Neural progenitor cell (in vitro differentiated cells): ENCODE results near the gene FAM219B. TPM values are rescaled to one million over a fixed set of nuclear protein-coding genes. Genes with fewer than 3 reads are reported as not detected.

ENCODE experiments used
- DNase-seq: peaks from one replicate; pipeline ENCODE4 v3.0.0-alpha.2; 2016; ENCODE audit warnings: low spot score
- H2AFZ ChIP-seq: fragments of 200-600 bp; sonication (generic); replicated peaks from 2 replicates; pipeline ENCODE4 v1.6.1; 2016; ENCODE audit warnings: antibody characterized with exemption
- H3F3A ChIP-seq: fragments of 200-600 bp; sonication (generic); 2 replicates; pipeline ENCODE4 v1.6.1; 2016; ENCODE audit warnings: antibody characterized with exemption, low read depth
- H3K27ac ChIP-seq: fragments of 200-600 bp; sonication (generic); 2 replicates; pipeline ENCODE4 v1.5.1; 2016; ENCODE audit warnings: mild to moderate bottlenecking
- H3K27me3 ChIP-seq: fragments of 200-600 bp; sonication (generic); 2 replicates; pipeline ENCODE4 v1.6.1; 2016; ENCODE audit warnings: mild to moderate bottlenecking, moderate library complexity
- H3K36me3 ChIP-seq: fragments of 200-600 bp; sonication (generic); 2 replicates; pipeline ENCODE4 v1.5.1; 2016
- H3K4me1 ChIP-seq: fragments of 200-600 bp; sonication (generic); 2 replicates; pipeline ENCODE4 v1.6.1; 2016; ENCODE audit warnings: mixed run types
- H3K4me2 ChIP-seq: fragments of 200-600 bp; sonication (generic); 2 replicates; pipeline ENCODE4 v1.6.1; 2016
- H3K4me3 ChIP-seq: fragments of 200-600 bp; sonication (generic); 2 replicates; pipeline ENCODE4 v1.5.1; 2016
- H3K79me2 ChIP-seq: fragments of 200-600 bp; sonication (generic); 2 replicates; pipeline ENCODE4 v1.6.1; 2016; ENCODE audit warnings: low read depth
- H3K9ac ChIP-seq: fragments of 200-600 bp; sonication (generic); 2 replicates; pipeline ENCODE4 v1.6.1; 2016
- H3K9me3 ChIP-seq: fragments of 200-600 bp; sonication (generic); 2 replicates; pipeline ENCODE4 v1.5.1; 2016; ENCODE audit warnings: low read depth
- H4K20me1 ChIP-seq: fragments of 200-600 bp; sonication (generic); 2 replicates; pipeline ENCODE4 v1.6.1; 2016; ENCODE audit warnings: low read depth
- H3K27ac Mint-ChIP-seq: 3 replicates; pipeline ENCODE4 v1.8.0; 2021; ENCODE audit warnings: mixed read lengths
- H3K27me3 Mint-ChIP-seq: 2 replicates; pipeline ENCODE4 v1.8.0; 2022; ENCODE audit warnings: low read depth, mild to moderate bottlenecking, inconsistent platforms, moderate library complexity, mixed read lengths; ENCODE audit not compliant: insufficient read depth
- H3K36me3 Mint-ChIP-seq: 3 replicates; pipeline ENCODE4 v1.8.0; 2021; ENCODE audit warnings: mixed read lengths
- H3K4me1 Mint-ChIP-seq: 3 replicates; pipeline ENCODE4 v1.8.0; 2021; ENCODE audit warnings: mixed read lengths
- H3K4me3 Mint-ChIP-seq: 3 replicates; pipeline ENCODE4 v1.8.0; 2021; ENCODE audit warnings: mild to moderate bottlenecking, moderate library complexity, mixed read lengths
- H3K9me3 Mint-ChIP-seq: 3 replicates; pipeline ENCODE4 v1.8.0; 2020; ENCODE audit warnings: mixed read lengths
- EZH2 ChIP-seq: fragments of 200-600 bp; sonication (generic); IDR thresholded peaks from 2 replicates; pipeline ENCODE4 v1.6.1; 2017; ENCODE audit warnings: antibody characterized with exemption, mild to moderate bottlenecking, moderate library complexity
- EZH2phosphoT487 ChIP-seq: fragments of 200-600 bp; sonication (generic); IDR thresholded peaks from 2 replicates; pipeline ENCODE4 v1.6.1; 2017; ENCODE audit warnings: antibody characterized with exemption
- total RNA-seq: library from RNA; depleted of rRNA; stranded (reverse); fragments of >200 nt; gene quantifications from 2 replicates; pipeline ENCODE4 v1.2.3, GENCODE V29; 2015; ENCODE audit warnings: low replicate concordance
- TF ChIP-seq, protein P1 (sequence below): fragments of 200-600 bp; sonication (generic); IDR thresholded peaks from 2 replicates; pipeline ENCODE4 v1.5.1; 2017; ENCODE audit warnings: antibody characterized with exemption, mild to moderate bottlenecking

FAM219B gene
- total RNA-seq, 1 donor from 2014 or later = 120 TPM

DNA sequence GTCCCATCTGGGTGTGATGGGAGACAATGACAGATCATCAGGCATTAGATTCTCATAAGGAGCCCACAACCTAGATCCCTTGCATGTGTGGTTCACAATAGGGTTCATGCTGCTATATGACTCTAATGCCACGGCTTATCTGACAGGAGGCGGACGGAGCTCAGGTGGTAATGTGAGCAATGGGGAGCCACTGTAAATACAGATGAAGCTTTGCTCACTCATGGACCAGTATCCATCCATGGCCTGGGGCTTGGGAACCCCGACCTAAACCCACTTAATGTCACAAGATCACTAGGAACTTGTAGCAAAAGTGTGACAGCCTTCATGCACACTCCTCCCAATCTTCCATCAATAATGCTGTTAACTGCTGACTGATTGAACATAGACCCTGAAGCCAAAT, 2.0 kb upstream of the FAM219B start:
- Histone ChIP-seq H2AFZ (no peak overlapping the region), H3F3A (peaks cover 30% of the 10 kb centered on the region), H4K20me1 (no peaks in the 10 kb centered on the region), H3K27ac (no peak overlapping the region), H3K79me2 (peaks cover 20% of the 10 kb centered on the region), H3K27me3 (no peaks in the 10 kb centered on the region), H3K36me3 (no peaks in the 10 kb centered on the region), H3K4me2 (no peak overlapping the region), H3K4me1 (peaks cover 9% of the 10 kb centered on the region), H3K4me3 (no peak overlapping the region), H3K9me3 (no peaks in the 10 kb centered on the region), H3K9ac (no peak overlapping the region)
- Mint-ChIP-seq H3K4me3 (no peak overlapping the region), H3K27ac (no peak overlapping the region), H3K36me3 (peaks cover 34% of the 10 kb centered on the region), H3K27me3 (no peaks in the 10 kb centered on the region), H3K9me3 (no peaks in the 10 kb centered on the region), H3K4me1 (peaks cover 23% of the 10 kb centered on the region)
- TF ChIP-seq EZH2phosphoT487 (no peak), EZH2 (no peak)
- TF ChIP-seq, protein P1, sequence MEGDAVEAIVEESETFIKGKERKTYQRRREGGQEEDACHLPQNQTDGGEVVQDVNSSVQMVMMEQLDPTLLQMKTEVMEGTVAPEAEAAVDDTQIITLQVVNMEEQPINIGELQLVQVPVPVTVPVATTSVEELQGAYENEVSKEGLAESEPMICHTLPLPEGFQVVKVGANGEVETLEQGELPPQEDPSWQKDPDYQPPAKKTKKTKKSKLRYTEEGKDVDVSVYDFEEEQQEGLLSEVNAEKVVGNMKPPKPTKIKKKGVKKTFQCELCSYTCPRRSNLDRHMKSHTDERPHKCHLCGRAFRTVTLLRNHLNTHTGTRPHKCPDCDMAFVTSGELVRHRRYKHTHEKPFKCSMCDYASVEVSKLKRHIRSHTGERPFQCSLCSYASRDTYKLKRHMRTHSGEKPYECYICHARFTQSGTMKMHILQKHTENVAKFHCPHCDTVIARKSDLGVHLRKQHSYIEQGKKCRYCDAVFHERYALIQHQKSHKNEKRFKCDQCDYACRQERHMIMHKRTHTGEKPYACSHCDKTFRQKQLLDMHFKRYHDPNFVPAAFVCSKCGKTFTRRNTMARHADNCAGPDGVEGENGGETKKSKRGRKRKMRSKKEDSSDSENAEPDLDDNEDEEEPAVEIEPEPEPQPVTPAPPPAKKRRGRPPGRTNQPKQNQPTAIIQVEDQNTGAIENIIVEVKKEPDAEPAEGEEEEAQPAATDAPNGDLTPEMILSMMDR = no peak
- no peak for DNase-seq

DNA sequence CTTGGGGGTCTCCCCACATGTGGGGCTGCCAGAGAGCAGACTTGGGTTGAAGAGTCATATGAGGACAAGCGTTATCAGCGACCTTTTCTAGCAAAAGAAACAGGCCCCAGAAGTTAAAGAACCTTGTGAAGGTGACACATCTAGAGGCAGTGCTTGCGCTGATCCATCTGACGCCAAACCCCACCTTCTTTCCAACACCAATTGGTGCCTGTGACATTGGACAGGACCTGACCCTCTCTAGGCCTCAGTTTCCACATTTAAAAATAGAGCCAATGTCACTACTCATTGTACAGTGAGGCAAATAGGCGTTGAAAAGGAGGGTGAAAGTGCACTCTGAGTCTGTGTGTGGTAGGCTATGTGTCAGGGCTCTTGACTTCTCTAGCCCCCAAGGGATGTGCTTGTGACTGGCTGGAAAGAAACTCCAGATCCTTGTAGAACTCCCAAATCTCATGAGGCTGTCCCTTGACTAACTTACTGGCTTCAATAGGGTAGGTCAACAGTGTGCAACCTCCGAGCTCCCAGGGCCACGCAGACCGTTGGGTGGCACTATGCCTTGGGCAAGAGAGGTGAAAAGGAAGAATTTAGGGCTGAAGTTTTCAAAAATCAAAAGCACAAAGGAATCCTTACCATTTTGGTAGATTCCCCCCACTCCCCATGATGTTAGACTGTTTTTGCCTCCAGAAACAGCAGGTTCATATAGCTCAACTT, 666 bp upstream of the FAM219B start:
- Histone ChIP-seq H4K20me1 (no peaks in the 10 kb centered on the region), H3K9ac (peak overlapping the region; percentile 9), H3K36me3 (no peaks in the 10 kb centered on the region), H3K4me2 (peak overlapping the region; percentile 90), H3K27me3 (no peaks in the 10 kb centered on the region), H3K9me3 (no peaks in the 10 kb centered on the region), H3K27ac (no peak overlapping the region), H3K4me3 (peak overlapping the region; percentile 98), H2AFZ (peak overlapping the region; percentile 97), H3K4me1 (peaks cover 9% of the 10 kb centered on the region), H3K79me2 (peaks cover 20% of the 10 kb centered on the region), H3F3A (peaks cover 37% of the 10 kb centered on the region)
- Mint-ChIP-seq H3K9me3 (no peaks in the 10 kb centered on the region), H3K4me3 (peak overlapping the region; percentile 95), H3K27me3 (no peaks in the 10 kb centered on the region), H3K36me3 (peaks cover 35% of the 10 kb centered on the region), H3K27ac (peak overlapping the region; percentile 93), H3K4me1 (peaks cover 23% of the 10 kb centered on the region)
- no peak for DNase-seq
- no peak for TF ChIP-seq EZH2phosphoT487
- TF ChIP-seq, protein P1 = no peak
- no peak for TF ChIP-seq EZH2

DNA sequence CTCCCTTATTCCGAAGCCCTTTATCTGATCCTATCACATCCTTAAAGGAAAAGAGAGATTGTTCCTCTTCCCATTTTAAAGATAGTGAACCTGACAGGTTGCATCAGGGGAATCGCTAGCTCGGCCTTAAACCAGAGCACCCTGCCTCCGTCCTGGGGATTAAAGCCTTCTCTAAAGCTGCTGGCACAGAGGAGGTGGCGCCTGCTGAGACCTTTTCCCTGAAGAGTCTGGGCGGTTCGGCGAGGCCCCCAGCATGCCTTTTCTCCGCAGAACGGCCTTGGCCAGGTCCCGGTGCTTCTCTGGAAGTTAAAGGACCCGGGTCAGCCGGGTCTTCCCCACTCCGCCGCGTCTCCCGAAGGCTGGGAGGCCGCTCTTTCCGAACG, 593 bp downstream of the FAM219B start:
- H2AFZ ChIP-seq = peak overlapping the region; percentile 97
- H3K27ac ChIP-seq = peak overlapping the region; percentile 81
- TF ChIP-seq EZH2phosphoT487 (no peak), EZH2 (no peak)
- TF ChIP-seq, protein P1 = no peak
- Mint-ChIP-seq H3K4me3 (peak overlapping the region; percentile 95), H3K27me3 (no peaks in the 10 kb centered on the region), H3K36me3 (peaks cover 36% of the 10 kb centered on the region), H3K27ac (peak overlapping the region; percentile 81), H3K4me1 (peaks cover 23% of the 10 kb centered on the region), H3K9me3 (no peaks in the 10 kb centered on the region)
- DNase-seq = peak; percentile 70
- H3K4me3 ChIP-seq = peak overlapping the region; percentile 98
- H3K36me3 ChIP-seq = peaks cover 3% of the 10 kb centered on the region
- peaks cover 9% of the 10 kb centered on the region for H3K4me1 ChIP-seq
- H3K9ac ChIP-seq = peak overlapping the region; percentile 73
- H3K9me3 ChIP-seq = no peaks in the 10 kb centered on the region
- H3F3A ChIP-seq = peaks cover 44% of the 10 kb centered on the region
- peaks cover 23% of the 10 kb centered on the region for H3K79me2 ChIP-seq
- H3K27me3 ChIP-seq = no peaks in the 10 kb centered on the region
- no peaks in the 10 kb centered on the region for H4K20me1 ChIP-seq
- peak overlapping the region; percentile 90 for H3K4me2 ChIP-seq
